HG03354 (cell line): ENCODE measurements around the gene CSMD2.

Experiments used
- ATAC-seq: cut with Tn5 transposase; IDR thresholded peaks from one replicate; pipeline ENCODE4 v1.9.1; 2021; ENCODE audit warnings: mild to moderate bottlenecking; ENCODE audit not compliant: unreplicated experiment, poor library complexity, severe bottlenecking

CSMD2 gene

GRCh38 chr1:33684396-33685179, 480.4 kb downstream of the CSMD2 start:
- ATAC-seq = no peak

- ATAC-seq = no peak
Observed at GRCh38 chr1:33683913-33684312, 481.1 kb downstream of the CSMD2 start.

- no peak for ATAC-seq
Observed at GRCh38 chr1:33682371-33682770, 482.7 kb downstream of the CSMD2 start.

- no peak for ATAC-seq
Observed at GRCh38 chr1:33680281-33680840, 484.7 kb downstream of the CSMD2 start.

GRCh38 chr1:33670567-33670966, 494.5 kb downstream of the CSMD2 start:
- ATAC-seq = no peak

GRCh38 chr1:33668695-33669094, 496.3 kb downstream of the CSMD2 start:
- no peak for ATAC-seq

- ATAC-seq = no peak
Observed at GRCh38 chr1:33667386-33668282, 497.4 kb downstream of the CSMD2 start.

GRCh38 chr1:33666616-33667015, 498.4 kb downstream of the CSMD2 start:
- no peak for ATAC-seq

- no peak for ATAC-seq
Observed at GRCh38 chr1:33661811-33662454, 503.1 kb downstream of the CSMD2 start.

GRCh38 chr1:33660956-33661355, 504.1 kb downstream of the CSMD2 start:
- no peak for ATAC-seq

- ATAC-seq = no peak
Observed at GRCh38 chr1:33660244-33660643, 504.8 kb downstream of the CSMD2 start.

- no peak for ATAC-seq
Observed at GRCh38 chr1:33659641-33660040, 505.4 kb downstream of the CSMD2 start.

- no peak for ATAC-seq
Observed at GRCh38 chr1:33657833-33658232, 507.2 kb downstream of the CSMD2 start.

GRCh38 chr1:33656467-33657005, 508.5 kb downstream of the CSMD2 start:
- ATAC-seq = no peak

- ATAC-seq = no peak
Observed at GRCh38 chr1:33655496-33655895, 509.5 kb downstream of the CSMD2 start.

GRCh38 chr1:33654267-33654834, 510.7 kb downstream of the CSMD2 start:
- ATAC-seq = no peak

- no peak for ATAC-seq
Observed at GRCh38 chr1:33653226-33653625, 511.8 kb downstream of the CSMD2 start.

- ATAC-seq = no peak
Observed at GRCh38 chr1:33650708-33651107, 514.3 kb downstream of the CSMD2 start.

- no peak for ATAC-seq
Observed at GRCh38 chr1:33649759-33650158, 515.3 kb downstream of the CSMD2 start.

GRCh38 chr1:33643216-33643615, 521.8 kb downstream of the CSMD2 start:
- no peak for ATAC-seq
